ENCODE data around the gene THAP4.

DNA sequence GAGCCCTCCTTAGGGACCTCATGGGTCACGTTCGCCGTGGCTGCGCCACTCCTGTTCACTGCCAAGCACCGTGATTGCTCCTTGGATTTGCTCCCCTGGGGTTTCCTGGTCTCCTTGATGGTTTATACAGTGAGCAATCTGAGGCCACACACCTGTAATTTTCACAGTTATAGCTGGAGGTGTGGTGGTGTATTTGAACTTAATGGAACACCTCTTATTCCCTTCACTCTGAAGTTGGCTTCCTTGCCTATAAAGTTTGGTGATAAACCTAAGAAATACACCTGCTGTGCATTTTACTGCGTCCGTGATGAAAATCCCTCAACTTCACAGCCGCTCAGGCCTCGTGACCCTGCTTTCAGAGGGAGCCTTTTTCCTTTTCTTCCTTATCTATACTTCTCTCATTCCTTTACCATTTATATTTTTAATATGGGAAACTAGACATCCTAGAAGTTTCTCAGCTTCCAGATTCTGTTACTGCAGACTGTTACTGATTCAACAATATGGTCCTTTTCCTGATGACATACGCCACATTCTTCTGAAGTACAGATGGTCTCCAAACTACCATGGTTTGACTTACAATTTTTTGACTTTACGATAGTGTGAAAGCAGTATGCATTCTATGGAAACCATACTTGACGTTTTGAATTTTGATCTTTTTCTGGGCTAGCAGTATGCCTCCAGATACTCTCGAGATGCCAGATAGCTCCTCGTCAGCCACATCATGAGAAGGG lies 9.1 kb upstream of the THAP4 start:
- TF ChIP-seq EZH2 (optimal IDR thresholded peaks at IDR 0.05; ENCODE audit: low read depth, low read length): no peak
- TF ChIP-seq CTCF (IDR thresholded peaks at IDR 0.05; ENCODE audit: low read length): no peak
- TF ChIP-seq EZH2phosphoT487 (IDR thresholded peaks at IDR 0.05; ENCODE audit: low read length): no peak

Data from MM.1S (cell line).